Measurements from ENCODE around the gene PRRX2. TPM values are rescaled to one million over a fixed set of nuclear protein-coding genes. Genes with fewer than 3 reads are reported as not detected.

PRRX2 gene
- total and polyA plus RNA-seq, 9 of the 15 experiments (the other 6 are each of a cell fraction or from before 2014, with no cell fraction given), result 0.21 TPM; not detected in 8

DNA sequence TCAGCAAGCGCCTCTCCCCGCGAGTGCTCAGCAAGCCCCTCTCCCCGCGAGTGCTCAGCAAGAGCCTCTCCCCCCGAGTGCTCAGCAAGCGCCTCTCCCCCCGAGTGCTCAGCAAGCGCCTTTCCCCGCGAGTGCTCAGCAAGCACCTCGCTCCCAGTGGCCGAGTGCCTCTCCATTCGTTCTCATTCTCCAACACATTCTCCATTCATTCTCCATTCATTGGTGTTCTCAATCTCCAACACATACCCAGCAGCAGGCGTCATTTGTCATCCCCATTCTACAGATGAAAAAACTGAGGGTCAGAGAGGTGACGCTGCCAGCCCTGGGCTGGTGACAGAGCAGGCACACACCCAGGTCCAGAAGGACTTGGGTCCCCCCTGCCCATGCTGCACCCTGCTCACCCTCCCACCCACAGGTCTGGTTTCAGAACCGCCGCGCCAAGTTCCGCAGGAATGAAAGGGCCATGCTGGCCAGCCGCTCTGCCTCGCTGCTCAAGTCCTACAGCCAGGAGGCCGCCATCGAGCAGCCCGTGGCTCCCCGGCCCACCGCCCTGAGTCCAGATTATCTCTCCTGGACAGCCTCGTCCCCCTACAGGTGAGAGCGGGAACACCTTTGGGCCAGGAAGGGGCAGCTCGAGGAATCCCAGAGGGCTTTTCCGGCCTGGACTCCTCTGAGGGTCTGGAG lies 54.9 kb downstream of the PRRX2 start (continued):
- TF ChIP-seq ZNF551 (CRISPR knock-in tag; IDR thresholded peaks at IDR 0.05) (no peak), KAT7 (CRISPR knock-in tag; IDR thresholded peaks at IDR 0.05; ENCODE audit: borderline replicate concordance) (no peak), ZNF282 (CRISPR knock-in tag; IDR thresholded peaks at IDR 0.05) (no peak), ARHGAP35 (IDR thresholded peaks at IDR 0.05; ENCODE audit: partially characterized antibody) (no peak), RBM15 (IDR thresholded peaks at IDR 0.05; ENCODE audit: insufficient read depth, low read length) (no peak), ZNF143 (CRISPR knock-in tag; IDR thresholded peaks at IDR 0.05) (peak; percentile 25; the same call in 1 of the 2 replicates), SMAD1 (IDR thresholded peaks at IDR 0.05; ENCODE audit: low read depth, low read length, partially characterized antibody) (no peak), NR1H2 (CRISPR knock-in tag; IDR thresholded peaks at IDR 0.05) (no peak), GATAD2B (IDR thresholded peaks at IDR 0.05; ENCODE audit: borderline replicate concordance) (no peak), RBM39 (optimal IDR thresholded peaks at IDR 0.05; ENCODE audit: low read depth, low read length) (no peak), ZNF589 (CRISPR knock-in tag; IDR thresholded peaks at IDR 0.05; ENCODE audit: low read depth) (no peak), NFIX (CRISPR knock-in tag; IDR thresholded peaks at IDR 0.05; ENCODE audit: low read depth) (no peak), TAF15 (IDR thresholded peaks at IDR 0.05; ENCODE audit: low read depth, low read length) (no peak), XRCC5 (IDR thresholded peaks at IDR 0.05; ENCODE audit: low read depth, low read length) (peak; percentile 1; the same call in 1 of the 2 replicates), HLTF (IDR thresholded peaks at IDR 0.05) (no peak), RUNX1 (IDR thresholded peaks at IDR 0.05; ENCODE audit: low read depth) (no peak), ZNF586 (CRISPR knock-in tag; conservative IDR thresholded peaks at IDR 0.05) (no peak), ADNP (tag; IDR thresholded peaks at IDR 0.05) (peak; percentile 36; the same call in 1 of the 2 replicates), BACH1 (tag; IDR thresholded peaks at IDR 0.05) (no peak), ILF3 (IDR thresholded peaks at IDR 0.05; ENCODE audit: borderline replicate concordance) (no peak)
- TF ChIP-seq, protein P1, sequence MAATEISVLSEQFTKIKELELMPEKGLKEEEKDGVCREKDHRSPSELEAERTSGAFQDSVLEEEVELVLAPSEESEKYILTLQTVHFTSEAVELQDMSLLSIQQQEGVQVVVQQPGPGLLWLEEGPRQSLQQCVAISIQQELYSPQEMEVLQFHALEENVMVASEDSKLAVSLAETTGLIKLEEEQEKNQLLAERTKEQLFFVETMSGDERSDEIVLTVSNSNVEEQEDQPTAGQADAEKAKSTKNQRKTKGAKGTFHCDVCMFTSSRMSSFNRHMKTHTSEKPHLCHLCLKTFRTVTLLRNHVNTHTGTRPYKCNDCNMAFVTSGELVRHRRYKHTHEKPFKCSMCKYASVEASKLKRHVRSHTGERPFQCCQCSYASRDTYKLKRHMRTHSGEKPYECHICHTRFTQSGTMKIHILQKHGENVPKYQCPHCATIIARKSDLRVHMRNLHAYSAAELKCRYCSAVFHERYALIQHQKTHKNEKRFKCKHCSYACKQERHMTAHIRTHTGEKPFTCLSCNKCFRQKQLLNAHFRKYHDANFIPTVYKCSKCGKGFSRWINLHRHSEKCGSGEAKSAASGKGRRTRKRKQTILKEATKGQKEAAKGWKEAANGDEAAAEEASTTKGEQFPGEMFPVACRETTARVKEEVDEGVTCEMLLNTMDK (IDR thresholded peaks at IDR 0.05; ENCODE audit: borderline replicate concordance, insufficient read depth, low read depth, low read length, poor library complexity, severe bottlenecking), result peak; percentile 50
- TF ChIP-seq, protein P2, sequence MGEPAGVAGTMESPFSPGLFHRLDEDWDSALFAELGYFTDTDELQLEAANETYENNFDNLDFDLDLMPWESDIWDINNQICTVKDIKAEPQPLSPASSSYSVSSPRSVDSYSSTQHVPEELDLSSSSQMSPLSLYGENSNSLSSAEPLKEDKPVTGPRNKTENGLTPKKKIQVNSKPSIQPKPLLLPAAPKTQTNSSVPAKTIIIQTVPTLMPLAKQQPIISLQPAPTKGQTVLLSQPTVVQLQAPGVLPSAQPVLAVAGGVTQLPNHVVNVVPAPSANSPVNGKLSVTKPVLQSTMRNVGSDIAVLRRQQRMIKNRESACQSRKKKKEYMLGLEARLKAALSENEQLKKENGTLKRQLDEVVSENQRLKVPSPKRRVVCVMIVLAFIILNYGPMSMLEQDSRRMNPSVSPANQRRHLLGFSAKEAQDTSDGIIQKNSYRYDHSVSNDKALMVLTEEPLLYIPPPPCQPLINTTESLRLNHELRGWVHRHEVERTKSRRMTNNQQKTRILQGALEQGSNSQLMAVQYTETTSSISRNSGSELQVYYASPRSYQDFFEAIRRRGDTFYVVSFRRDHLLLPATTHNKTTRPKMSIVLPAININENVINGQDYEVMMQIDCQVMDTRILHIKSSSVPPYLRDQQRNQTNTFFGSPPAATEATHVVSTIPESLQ (CRISPR knock-in tag; IDR thresholded peaks at IDR 0.05), result no peak
- TF ChIP-seq, protein P3, sequence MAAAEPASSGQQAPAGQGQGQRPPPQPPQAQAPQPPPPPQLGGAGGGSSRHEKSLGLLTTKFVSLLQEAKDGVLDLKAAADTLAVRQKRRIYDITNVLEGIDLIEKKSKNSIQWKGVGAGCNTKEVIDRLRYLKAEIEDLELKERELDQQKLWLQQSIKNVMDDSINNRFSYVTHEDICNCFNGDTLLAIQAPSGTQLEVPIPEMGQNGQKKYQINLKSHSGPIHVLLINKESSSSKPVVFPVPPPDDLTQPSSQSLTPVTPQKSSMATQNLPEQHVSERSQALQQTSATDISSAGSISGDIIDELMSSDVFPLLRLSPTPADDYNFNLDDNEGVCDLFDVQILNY (CRISPR knock-in tag; IDR thresholded peaks at IDR 0.05), result no peak
- TF ChIP-seq, protein P4, sequence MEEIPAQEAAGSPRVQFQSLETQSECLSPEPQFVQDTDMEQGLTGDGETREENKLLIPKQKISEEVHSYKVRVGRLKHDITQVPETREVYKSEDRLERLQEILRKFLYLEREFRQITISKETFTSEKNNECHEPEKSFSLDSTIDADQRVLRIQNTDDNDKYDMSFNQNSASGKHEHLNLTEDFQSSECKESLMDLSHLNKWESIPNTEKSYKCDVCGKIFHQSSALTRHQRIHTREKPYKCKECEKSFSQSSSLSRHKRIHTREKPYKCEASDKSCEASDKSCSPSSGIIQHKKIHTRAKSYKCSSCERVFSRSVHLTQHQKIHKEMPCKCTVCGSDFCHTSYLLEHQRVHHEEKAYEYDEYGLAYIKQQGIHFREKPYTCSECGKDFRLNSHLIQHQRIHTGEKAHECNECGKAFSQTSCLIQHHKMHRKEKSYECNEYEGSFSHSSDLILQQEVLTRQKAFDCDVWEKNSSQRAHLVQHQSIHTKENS (CRISPR knock-in tag; IDR thresholded peaks at IDR 0.05), result no peak

Data from K562 (cell line).